Right cardiac atrium (tissue), 5 donors: Measurements from ENCODE around the gene CILP2. TPM values are rescaled to one million over a fixed set of nuclear protein-coding genes. Genes with fewer than 3 reads are reported as not detected.

Experiments used
- ATAC-seq, 2 donors: fragments of 200-7000 bp; cut with Tn5 transposase; one replicate each; pipeline versions ENCODE4 v1.8.0 to v1.9.1; 2020; ENCODE audit warnings: moderate library complexity in 2 of 2, mild to moderate bottlenecking in 1 of 2
- DNase-seq, 3 donors: peaks; one replicate each; pipeline ENCODE4 v3.0.0-alpha.2; 2020
- H3K27ac ChIP-seq: one replicate; pipeline ENCODE4 v1.5.1; 2013; ENCODE audit warnings: mild to moderate bottlenecking, low read length, control low read depth, moderate library complexity
- H3K27me3 ChIP-seq: one replicate; pipeline ENCODE4 v1.6.1; 2013; ENCODE audit not compliant: control insufficient read depth, insufficient read depth
- H3K4me1 ChIP-seq: one replicate; pipeline ENCODE4 v1.6.1; 2013; ENCODE audit warnings: low read length; ENCODE audit not compliant: control insufficient read depth, insufficient read depth
- H3K4me3 ChIP-seq: one replicate; pipeline ENCODE4 v1.5.1; 2013; ENCODE audit warnings: low read length, control low read depth
- H3K9me3 ChIP-seq: one replicate; pipeline ENCODE4 v1.6.1; 2013; ENCODE audit warnings: low read length; ENCODE audit not compliant: control insufficient read depth
- WGBS: extraction: QIAGEN DNeasy Blood & Tissue Kit; methylation state at CpG from one replicate; pipeline ENCODE4 v1.1.7; 2013; 5-methylcytosine and 5-hydroxymethylcytosine counted together
- intact Hi-C, 4 donors: fragments of 100-400 bp; cut with DNase I; formaldehyde crosslinking; loops; one replicate each; pipeline versions ENCODE4 v1.11.0 to v1.14.0; 2022 to 2023
- polyA plus RNA-seq: library from polyadenylated mRNA; stranded (reverse); fragments of 200-250 nt; gene quantifications from one replicate; pipeline ENCODE4 v1.2.3, GENCODE V29; 2013
- total RNA-seq, 4 donors: library from RNA; stranded (reverse); fragmentation: NEBNext Ultra II Directional; extraction: Animal tissue kit (Norgen Biotek cat#: 25700); gene quantifications; one replicate each; pipeline ENCODE4 v1.2.1, GENCODE V29; 2021
- donor health status: healthy with polysubstance abuse.
- donor health status: DM: no; HTN: yes; CAD: no.
- donor health status: DM: no; HTN: no; CAD: no.
- donor health status: DM: no; HTN: yes; CAD: no; lungs with severe emphysema.
- donor health status: DM: yes; HTN: yes; CAD: no.

CILP2 gene
- total and polyA plus RNA-seq, 5 donors, result 0.05 to 0.39 (median 0.12) TPM

DNA sequence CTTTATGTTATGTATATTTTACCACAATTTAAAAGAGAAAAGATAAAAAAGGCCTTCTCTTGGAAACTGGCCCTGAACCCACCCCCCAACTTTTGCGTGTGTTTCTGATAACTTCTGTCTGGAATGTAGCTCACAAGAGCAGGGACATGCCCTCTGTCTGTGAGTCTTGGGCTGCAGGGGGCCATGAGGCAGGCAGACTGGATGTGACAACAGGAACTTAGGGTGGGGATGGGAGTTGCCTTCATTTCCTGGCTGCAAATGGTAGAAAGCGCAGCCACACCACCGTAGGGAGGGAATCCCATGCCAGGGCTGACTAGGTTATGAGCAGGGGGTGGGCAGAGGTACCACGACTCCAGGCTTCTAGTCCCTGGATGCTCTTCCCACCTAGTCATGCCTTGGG is 21.9 kb downstream of the CILP2 start:
- intact Hi-C loops, result no loop called here
- DNase-seq (no peak), ATAC-seq (no peak)
- no peaks in the 10 kb centered on the region for H3K9me3 ChIP-seq
- no peaks in the 10 kb centered on the region for H3K27me3 ChIP-seq
- 40% methylated on average over 4 of the region's 4 CpGs for WGBS
- H3K27ac ChIP-seq, result no peak overlapping the region
- H3K4me3 ChIP-seq, result no peak overlapping the region
- no peaks in the 10 kb centered on the region for H3K4me1 ChIP-seq

DNA sequence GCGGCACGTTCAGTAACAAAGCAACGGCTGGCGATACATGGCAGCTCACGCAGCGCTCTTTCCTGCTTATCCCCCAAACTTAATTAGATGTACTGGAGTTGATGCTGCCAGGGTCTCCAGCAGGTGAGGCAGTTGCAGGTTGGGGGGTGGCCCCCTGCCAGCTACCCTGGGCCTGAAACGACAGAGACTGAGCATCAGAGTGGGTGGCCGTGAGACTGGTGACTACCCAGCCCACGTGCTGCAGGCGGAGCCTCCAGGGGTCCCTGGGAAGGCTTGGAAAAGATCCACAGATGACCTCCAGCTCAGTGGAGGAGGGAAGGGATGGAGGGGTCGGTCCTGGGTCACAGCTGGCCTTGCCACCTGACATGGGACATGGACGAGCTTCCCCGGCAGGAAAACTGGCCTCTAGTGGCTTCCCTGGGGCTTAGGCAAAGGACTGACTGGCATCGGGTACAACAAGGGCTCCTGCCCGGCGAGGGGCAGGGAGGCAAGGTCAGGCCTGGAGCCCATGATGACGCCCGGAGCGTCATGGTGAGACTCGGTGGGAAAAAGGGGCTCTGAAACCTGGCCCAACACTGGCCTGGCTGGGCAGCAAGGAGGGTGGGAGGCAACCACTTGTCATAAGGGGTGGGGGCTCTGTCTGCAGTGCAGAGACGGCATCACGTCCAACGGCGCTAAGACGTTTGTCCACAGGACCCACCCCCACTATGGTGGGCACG is 24.0 kb downstream of the CILP2 start:
- intact Hi-C loops, result no loop called here
- 86% methylated on average over 26 of the region's 26 CpGs for WGBS
- Histone ChIP-seq H3K4me3 (no peak overlapping the region), H3K4me1 (no peaks in the 10 kb centered on the region), H3K9me3 (no peaks in the 10 kb centered on the region), H3K27me3 (no peaks in the 10 kb centered on the region), H3K27ac (no peak overlapping the region)
- ATAC-seq (peak; percentile 10 to 18), DNase-seq (peak in 1 of 3 donors; percentile 32)

DNA sequence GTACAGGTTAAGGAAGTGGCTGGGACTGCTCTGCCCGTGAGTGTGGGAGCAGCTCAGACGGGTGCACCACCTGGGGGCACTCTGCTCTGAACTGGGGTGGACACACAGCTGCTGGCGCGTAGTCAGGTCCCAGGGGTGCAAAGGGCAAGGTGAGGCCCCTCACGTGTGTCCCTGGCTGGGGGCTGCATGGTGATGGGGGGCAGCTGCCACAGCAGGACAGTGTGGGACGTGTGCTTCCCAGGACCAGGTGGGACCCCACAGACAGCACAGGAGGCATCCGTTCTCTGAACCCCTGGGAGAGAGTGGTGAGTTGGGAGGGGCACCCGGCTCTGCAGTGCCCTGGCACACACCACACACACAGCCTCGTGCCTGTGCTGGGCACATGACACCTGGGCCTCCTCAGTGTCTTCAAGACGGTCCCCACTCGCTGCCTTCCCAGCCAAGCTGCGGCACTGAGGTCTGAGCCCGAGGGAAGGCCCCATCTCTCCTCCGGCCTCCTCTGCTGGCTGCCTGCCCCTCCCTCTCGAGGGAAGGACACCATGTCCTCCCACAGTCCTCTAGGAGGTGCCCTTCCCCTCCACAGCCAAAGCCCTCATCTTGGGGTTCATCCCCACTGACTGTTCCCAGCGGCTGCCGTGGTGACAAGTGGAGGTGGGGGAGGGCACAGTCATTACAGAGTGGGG is 24.7 kb downstream of the CILP2 start:
- DNase-seq (peak in 1 of 3 donors; percentile 40), ATAC-seq (peak in 1 of 2 donors; percentile 27)
- intact Hi-C loops, result no loop called here

DNA sequence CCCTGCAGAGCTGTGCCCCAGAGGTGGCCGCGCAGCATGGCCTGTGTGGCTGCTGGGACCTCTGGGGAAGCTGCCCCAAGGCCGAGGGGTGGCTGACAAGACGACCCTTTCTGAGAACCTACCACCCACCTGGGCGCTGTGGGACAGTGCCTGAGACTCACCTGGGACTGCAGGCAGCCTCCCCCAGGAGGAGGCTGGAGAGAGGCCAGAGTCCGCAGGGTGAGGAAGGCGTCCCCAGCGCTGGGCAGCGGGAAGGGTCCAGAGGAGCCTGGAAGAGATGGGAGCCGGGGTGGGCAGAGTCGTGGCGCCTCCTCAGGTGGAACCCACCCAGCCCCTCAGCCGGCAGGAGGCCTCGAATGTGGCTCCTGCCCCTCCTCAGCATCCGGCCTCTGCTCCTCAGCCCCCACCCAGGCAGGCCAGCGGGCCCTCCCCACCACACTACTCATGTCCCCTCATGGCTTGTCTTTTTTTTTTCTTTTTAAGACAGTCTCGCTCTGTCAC is 25.3 kb downstream of the CILP2 start:
- H3K4me1 ChIP-seq, result no peaks in the 10 kb centered on the region
- no peaks in the 10 kb centered on the region for H3K9me3 ChIP-seq
- no peak overlapping the region for H3K4me3 ChIP-seq
- intact Hi-C loops, result no loop called here
- no peak for ATAC-seq
- H3K27me3 ChIP-seq, result no peaks in the 10 kb centered on the region
- WGBS, result 89% methylated on average over 17 of the region's 17 CpGs
- no peak overlapping the region for H3K27ac ChIP-seq
- DNase-seq, result peak in 1 of 3 donors; percentile 51

More for the DNA sequence above, 24.7 kb downstream of the CILP2 start:
- Histone ChIP-seq H3K4me3 (no peak overlapping the region), H3K9me3 (no peaks in the 10 kb centered on the region), H3K4me1 (no peaks in the 10 kb centered on the region), H3K27ac (no peak overlapping the region), H3K27me3 (no peaks in the 10 kb centered on the region)
- WGBS, result 77% methylated on average over 17 of the region's 17 CpGs

DNA sequence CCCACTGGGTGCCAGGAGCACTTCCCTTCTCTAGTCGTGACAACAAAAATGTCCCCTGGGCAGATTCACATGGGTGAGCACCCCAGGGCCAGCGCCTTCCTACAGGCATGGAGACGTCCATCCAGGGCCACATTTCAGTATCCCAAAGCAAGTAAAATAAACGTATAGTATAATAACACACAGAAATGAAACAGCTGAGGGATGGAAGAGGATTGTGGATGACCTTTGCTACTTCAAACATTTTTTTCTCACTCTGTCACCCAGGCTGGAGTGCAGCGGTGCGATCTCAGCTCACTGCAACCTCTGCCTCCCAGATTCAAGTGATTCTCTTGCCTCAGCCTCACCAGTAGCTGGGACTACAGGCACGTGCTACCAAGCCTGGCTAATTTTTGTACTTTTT is 28.2 kb downstream of the CILP2 start:
- DNase-seq (no peak), ATAC-seq (no peak)
- H3K27ac ChIP-seq, result no peak overlapping the region
- intact Hi-C loops, result no loop called here
- 74% methylated on average over 7 of the region's 7 CpGs for WGBS
- no peaks in the 10 kb centered on the region for H3K9me3 ChIP-seq
- H3K27me3 ChIP-seq, result no peaks in the 10 kb centered on the region
- no peak overlapping the region for H3K4me3 ChIP-seq
- H3K4me1 ChIP-seq, result no peaks in the 10 kb centered on the region

DNA sequence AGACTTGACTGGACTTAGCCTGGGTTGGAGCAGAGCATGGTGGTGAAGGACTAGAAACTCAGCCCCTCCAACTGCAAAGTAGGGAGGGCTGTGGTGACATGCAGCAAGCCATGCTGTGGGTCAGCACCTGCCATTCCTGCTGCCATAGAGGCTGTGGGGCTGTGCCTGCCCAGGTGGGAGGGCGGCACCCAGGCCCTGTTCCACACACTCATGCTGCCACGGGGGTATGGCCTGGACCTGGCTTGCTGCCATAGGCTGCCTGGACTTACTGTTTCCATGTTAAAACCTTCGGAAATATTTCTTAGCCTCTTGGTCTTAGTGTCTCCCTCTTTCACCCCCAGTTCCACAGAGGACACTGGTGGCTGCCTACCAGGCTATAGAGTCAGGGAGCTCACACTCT is 29.3 kb downstream of the CILP2 start:
- H3K4me3 ChIP-seq, result no peak overlapping the region
- intact Hi-C loops, result no loop called here
- H3K27ac ChIP-seq, result no peak overlapping the region
- no peaks in the 10 kb centered on the region for H3K9me3 ChIP-seq
- 75% methylated on average over 3 of the region's 3 CpGs for WGBS
- ATAC-seq (no peak), DNase-seq (peak in 1 of 3 donors; percentile 30)
- no peaks in the 10 kb centered on the region for H3K27me3 ChIP-seq
- no peaks in the 10 kb centered on the region for H3K4me1 ChIP-seq

DNA sequence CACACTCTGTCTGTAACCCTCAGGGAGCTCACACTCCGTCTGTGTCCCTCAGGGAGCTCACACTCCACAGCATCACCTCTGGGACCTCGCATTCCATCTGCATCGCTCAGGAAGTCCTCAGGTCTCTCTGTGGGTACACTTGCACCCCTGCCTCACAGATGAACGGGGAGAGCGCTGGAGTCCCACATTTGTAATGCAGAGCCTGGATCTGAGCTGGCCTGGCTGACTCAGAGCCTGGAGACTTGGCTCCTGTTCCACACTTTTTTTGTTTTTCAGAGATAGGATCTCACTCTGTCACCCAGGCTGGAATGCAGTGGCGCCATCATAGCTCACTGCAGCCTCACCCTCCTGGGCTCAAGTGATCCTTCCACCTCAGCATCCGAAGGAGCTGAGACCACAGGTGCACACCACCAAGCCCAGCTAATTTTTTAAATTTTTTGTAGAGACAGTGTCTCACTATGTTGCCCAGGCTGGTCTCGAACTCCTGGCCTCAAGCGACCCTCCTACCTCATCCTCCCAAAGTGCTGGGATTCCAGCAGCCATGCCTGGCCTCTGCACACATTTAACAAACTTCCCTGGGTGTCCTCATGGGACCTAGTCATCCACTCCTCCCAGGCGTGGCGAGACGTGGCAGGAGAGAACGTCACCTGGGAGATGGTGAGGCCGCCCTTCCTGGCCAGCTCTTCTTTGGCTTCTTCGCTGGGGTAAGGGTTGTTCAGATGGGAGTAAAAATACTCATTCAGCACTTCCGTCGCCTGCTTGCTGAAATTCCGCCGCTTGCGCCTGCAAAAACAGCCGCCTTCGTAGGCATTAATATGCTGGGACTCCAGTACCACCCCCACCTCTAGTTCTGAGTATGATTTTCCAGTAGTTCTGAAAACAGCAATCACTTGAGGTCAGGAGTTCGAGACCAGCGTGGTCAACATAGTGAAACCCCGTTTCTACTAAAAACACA is 31.0 kb downstream of the CILP2 start:
- DNase-seq (peak in 1 of 3 donors; percentile 27), ATAC-seq (no peak)
- 89% methylated on average over 25 of the region's 25 CpGs for WGBS
- Histone ChIP-seq H3K27me3 (no peaks in the 10 kb centered on the region), H3K4me3 (no peak overlapping the region), H3K4me1 (no peaks in the 10 kb centered on the region), H3K9me3 (no peaks in the 10 kb centered on the region), H3K27ac (no peak overlapping the region)
- intact Hi-C loops, result no loop called here

DNA sequence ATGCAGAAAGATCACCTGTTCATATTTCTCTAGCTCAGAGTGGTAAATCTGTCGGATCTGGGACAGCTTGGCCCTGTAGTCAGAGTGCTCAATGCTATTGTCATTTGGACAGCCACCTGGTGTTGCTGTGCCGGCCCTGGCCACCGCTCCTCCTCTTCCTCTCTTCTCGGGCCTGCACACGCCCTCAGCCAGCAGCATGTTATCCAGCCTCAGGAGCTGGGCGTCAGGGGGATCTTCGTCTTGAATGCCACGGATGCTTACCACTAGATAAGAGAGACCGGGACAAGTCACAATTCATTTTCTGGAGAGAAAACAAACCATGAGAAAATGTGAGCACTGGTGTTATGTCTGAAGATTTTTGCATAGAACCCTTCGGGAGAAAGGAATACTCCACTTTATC is 32.5 kb downstream of the CILP2 start:
- ATAC-seq (no peak), DNase-seq (peak in 1 of 3 donors; percentile 15)
- intact Hi-C loops, result no loop called here
- WGBS, result 62% methylated on average over 10 of the region's 10 CpGs
- H3K9me3 ChIP-seq, result no peaks in the 10 kb centered on the region
- no peaks in the 10 kb centered on the region for H3K4me1 ChIP-seq
- no peaks in the 10 kb centered on the region for H3K27me3 ChIP-seq
- H3K27ac ChIP-seq, result no peak overlapping the region
- no peak overlapping the region for H3K4me3 ChIP-seq

DNA sequence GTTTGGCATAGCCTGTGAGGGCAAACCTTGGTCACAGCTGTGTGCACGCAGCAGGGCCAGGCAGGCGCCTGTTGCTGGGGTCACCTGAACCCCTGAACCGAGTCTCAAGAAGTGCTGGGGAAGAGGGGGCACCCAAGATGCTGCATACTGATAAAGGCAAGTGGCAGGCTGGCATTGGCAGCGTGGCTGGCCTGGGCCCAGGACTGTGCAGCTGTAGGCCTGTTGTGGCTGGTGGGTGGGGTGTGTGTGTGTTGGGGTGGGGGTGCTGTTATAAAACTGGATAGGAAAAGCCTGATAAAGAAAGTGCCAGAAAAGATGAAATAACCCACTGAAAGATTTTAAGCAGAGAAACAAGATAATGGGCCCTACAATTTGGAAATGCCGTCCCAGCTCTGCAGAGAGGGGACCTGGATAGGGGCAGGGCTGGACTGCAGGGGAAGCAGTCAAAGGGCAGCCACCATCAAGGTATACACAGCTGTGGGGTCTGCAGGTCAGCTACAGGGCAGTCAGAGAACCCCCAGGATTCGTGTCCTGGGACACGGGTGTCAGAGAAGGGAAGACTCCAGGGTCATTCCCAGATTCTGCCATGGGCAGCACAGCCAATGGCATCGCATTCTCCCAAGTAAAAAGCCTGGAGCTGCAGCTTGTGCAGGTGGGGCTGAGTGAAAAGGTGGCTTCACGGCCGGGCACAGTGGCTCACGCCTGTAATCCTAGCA is 33.2 kb downstream of the CILP2 start:
- ATAC-seq, result no peak
- no peaks in the 10 kb centered on the region for H3K9me3 ChIP-seq
- WGBS, result 87% methylated on average over 11 of the region's 11 CpGs
- intact Hi-C loops, result no loop called here
- H3K27ac ChIP-seq, result no peak overlapping the region
- DNase-seq, result peak in 1 of 3 donors; percentile 18
- H3K4me1 ChIP-seq, result no peaks in the 10 kb centered on the region
- H3K4me3 ChIP-seq, result no peak overlapping the region
- no peaks in the 10 kb centered on the region for H3K27me3 ChIP-seq

DNA sequence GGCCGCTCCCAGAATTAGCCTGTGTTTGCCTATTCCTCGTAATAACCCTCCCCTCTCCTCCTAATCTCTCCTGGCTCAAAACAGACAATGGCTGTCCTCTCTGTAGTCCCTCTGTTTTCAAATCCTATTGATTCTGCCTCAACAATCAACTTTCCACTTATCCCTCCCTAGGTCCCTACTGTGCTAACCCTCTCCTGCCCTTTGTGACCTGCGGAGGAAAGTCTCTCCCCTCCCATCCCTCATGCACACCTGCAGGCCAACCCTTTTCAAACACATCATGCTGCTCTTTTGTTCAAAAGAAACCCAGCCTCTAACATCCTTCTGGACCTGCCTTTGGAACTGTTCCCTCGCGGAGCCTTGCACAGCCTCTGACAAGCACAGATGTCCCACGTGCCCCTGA is 37.3 kb downstream of the CILP2 start:
- intact Hi-C loops, result no loop called here
- Histone ChIP-seq H3K27ac (no peak overlapping the region), H3K9me3 (no peaks in the 10 kb centered on the region), H3K4me1 (no peaks in the 10 kb centered on the region), H3K27me3 (no peaks in the 10 kb centered on the region), H3K4me3 (no peak overlapping the region)
- DNase-seq (no peak), ATAC-seq (no peak)
- 80% methylated on average over 6 of the region's 6 CpGs for WGBS
